IMR-90 (cell line): ENCODE data around the gene SIGLEC12. TPM values are rescaled to one million over a fixed set of nuclear protein-coding genes. Genes with fewer than 3 reads are reported as not detected.

ENCODE experiments used
- ATAC-seq: fragments of 200-7000 bp; cut with Tn5 transposase; 2 replicates; pipeline ENCODE4 v1.9.1; 2020; ENCODE audit warnings: low read depth, mild to moderate bottlenecking, moderate library complexity
- BruUV-seq: library from RNA; stranded (reverse); fragments of 400-500 nt; replicated peaks from 2 replicates; lab custom pipeline; 2021; lab: Mats Ljungman, UMichigan
- CTCF ChIA-PET: fragments of 300-600 bp; formaldehyde crosslinking; extraction: SDS; loops from one replicate; lab custom pipeline; 2021; ENCODE audit warnings: antibody characterized with exemption; lab: Yijun Ruan, JAX
- POLR2A ChIA-PET: fragments of 300-600 bp; sonication (Branson Sonifier 250); formaldehyde crosslinking; loops from one replicate; lab custom pipeline; 2022; ENCODE audit warnings: antibody characterized with exemption; ENCODE audit not compliant: unreplicated experiment; lab: Charles Lee
- DNase-seq: peaks from one replicate; pipeline ENCODE4 v3.0.0; 2013
- H2AFZ ChIP-seq: replicated peaks from 2 replicates; pipeline ENCODE3; 2013; ENCODE audit warnings: low read length, mild to moderate bottlenecking; ENCODE audit not compliant: poor library complexity
- H2AK5ac ChIP-seq: 2 replicates; pipeline ENCODE4 v1.6.1; 2013; ENCODE audit warnings: low read depth, low read length, inconsistent platforms
- H2AK9ac ChIP-seq: replicated peaks from 2 replicates; pipeline ENCODE3; 2013; ENCODE audit warnings: mild to moderate bottlenecking, low read depth, low read length, moderate library complexity; ENCODE audit not compliant: poor library complexity
- H2BK120ac ChIP-seq: 2 replicates; pipeline ENCODE4 v1.6.1; 2013; ENCODE audit warnings: low read depth, low read length, inconsistent platforms
- H2BK15ac ChIP-seq: 3 replicates; pipeline ENCODE4 v1.6.1; 2013; ENCODE audit warnings: low read depth, low read length, inconsistent platforms
- H2BK20ac ChIP-seq: 2 replicates; pipeline ENCODE4 v1.6.1; 2013; ENCODE audit warnings: low read depth, mild to moderate bottlenecking, inconsistent platforms, low read length, moderate library complexity
- H2BK5ac ChIP-seq: 2 replicates; pipeline ENCODE4 v1.6.1; 2013; ENCODE audit warnings: mild to moderate bottlenecking, low read depth, low read length, inconsistent platforms; ENCODE audit not compliant: poor library complexity, severe bottlenecking
- H3K14ac ChIP-seq: replicated peaks from 2 replicates; pipeline ENCODE4 v1.6.1; 2013; ENCODE audit warnings: low read depth, low read length, inconsistent platforms
- H3K18ac ChIP-seq: 2 replicates; pipeline ENCODE4 v1.6.1; 2013; ENCODE audit warnings: low read depth, low read length, control low read depth
- H3K23ac ChIP-seq: 2 replicates; pipeline ENCODE4 v1.6.1; 2013; ENCODE audit warnings: low read depth, low read length, inconsistent platforms
- H3K27ac ChIP-seq: 2 replicates; pipeline ENCODE4 v1.5.1; 2013; ENCODE audit warnings: mild to moderate bottlenecking, control low read depth, low read length; ENCODE audit not compliant: insufficient read depth
- H3K27me3 ChIP-seq: 2 replicates; pipeline ENCODE4 v1.6.1; 2013; ENCODE audit warnings: low read length; ENCODE audit not compliant: control insufficient read depth, insufficient read depth
- H3K36me3 ChIP-seq: 2 replicates; pipeline ENCODE4 v1.6.1; 2013; ENCODE audit warnings: low read length, mixed read lengths; ENCODE audit not compliant: control insufficient read depth, insufficient read depth
- H3K4ac ChIP-seq: 2 replicates; pipeline ENCODE4 v1.6.1; 2013; ENCODE audit warnings: low read depth, low read length, inconsistent platforms
- H3K4me1 ChIP-seq: 2 replicates; pipeline ENCODE4 v1.6.1; 2013; ENCODE audit warnings: low read length, mixed read lengths; ENCODE audit not compliant: control insufficient read depth, insufficient read depth
- H3K4me2 ChIP-seq: 2 replicates; pipeline ENCODE4 v1.6.1; 2013; ENCODE audit warnings: low read depth, mild to moderate bottlenecking, control low read depth, low read length, moderate library complexity
- H3K4me3 ChIP-seq: 2 replicates; pipeline ENCODE4 v1.5.1; 2013; ENCODE audit warnings: low read depth, mild to moderate bottlenecking, control low read depth, low read length, moderate library complexity; ENCODE audit not compliant: insufficient read depth
- H3K56ac ChIP-seq: 2 replicates; pipeline ENCODE4 v1.6.1; 2013; ENCODE audit warnings: low read length, inconsistent platforms; ENCODE audit not compliant: insufficient read depth; ENCODE audit errors: extremely low read depth
- H3K79me1 ChIP-seq, 2 experiments: 2 replicates each; pipeline ENCODE4 v1.6.1; 2013; ENCODE audit warnings: low read length in 2 of 2, inconsistent platforms in 1 of 2, low read depth in 1 of 2
- H3K9ac ChIP-seq: 2 replicates; pipeline ENCODE4 v1.6.1; 2013; ENCODE audit warnings: low read depth, low read length, control low read depth
- H3K9me1 ChIP-seq: 2 replicates; pipeline ENCODE4 v1.6.1; 2013; ENCODE audit warnings: low read length, inconsistent platforms; ENCODE audit not compliant: insufficient read depth
- H3K9me3 ChIP-seq: 2 replicates; pipeline ENCODE4 v1.6.1; 2013; ENCODE audit warnings: low read length; ENCODE audit not compliant: control insufficient read depth, insufficient read depth
- H4K20me1 ChIP-seq: 2 replicates; pipeline ENCODE4 v1.6.1; 2013; ENCODE audit warnings: low read length, inconsistent platforms; ENCODE audit not compliant: insufficient read depth
- H4K5ac ChIP-seq: 2 replicates; pipeline ENCODE4 v1.6.1; 2013; ENCODE audit warnings: mild to moderate bottlenecking, low read depth, low read length, control low read depth
- H4K8ac ChIP-seq, 2 experiments: 2 replicates each; pipeline ENCODE4 v1.6.1; 2013; ENCODE audit warnings: low read depth in 2 of 2, low read length in 2 of 2, control low read depth in 1 of 2, inconsistent platforms in 1 of 2
- H4K91ac ChIP-seq: 2 replicates; pipeline ENCODE4 v1.6.1; 2013; ENCODE audit warnings: low read depth, low read length, inconsistent platforms; ENCODE audit not compliant: insufficient read depth
- BHLHE40 ChIP-seq: fragments of 150-350 bp; IDR thresholded peaks from 2 replicates; pipeline ENCODE4 v1.6.1; 2016; ENCODE audit warnings: mild to moderate bottlenecking, low read depth, low read length
- CEBPB ChIP-seq: IDR thresholded peaks from 2 replicates; pipeline ENCODE4 v1.6.1; 2012; ENCODE audit warnings: low read depth, low read length, improper control_type of control experiment
- CHD1 ChIP-seq: IDR thresholded peaks from 2 replicates; pipeline ENCODE4 v1.6.1; 2012; ENCODE audit warnings: low read depth, low read length, improper control_type of control experiment
- FOS ChIP-seq: fragments of 150-350 bp; IDR thresholded peaks from 2 replicates; pipeline ENCODE4 v1.6.1; 2016; ENCODE audit warnings: low read depth, low read length
- MAFK ChIP-seq: IDR thresholded peaks from 2 replicates; pipeline ENCODE4 v1.6.1; 2012; ENCODE audit warnings: low read depth, low read length, improper control_type of control experiment
- MAZ ChIP-seq: IDR thresholded peaks from 2 replicates; pipeline ENCODE4 v1.6.1; 2012; ENCODE audit warnings: low read depth, mild to moderate bottlenecking, low read length, improper control_type of control experiment, moderate library complexity, borderline replicate concordance
- MXI1 ChIP-seq: IDR thresholded peaks from 2 replicates; pipeline ENCODE4 v1.6.1; 2012; ENCODE audit warnings: low read depth, mild to moderate bottlenecking, low read length, moderate library complexity, borderline replicate concordance
- NFE2L2 ChIP-seq: fragments of 150-350 bp; IDR thresholded peaks from 2 replicates; pipeline ENCODE4 v1.6.1; 2016; ENCODE audit warnings: low read depth, mild to moderate bottlenecking, low read length
- POLR2A ChIP-seq: IDR thresholded peaks from 2 replicates; pipeline ENCODE4 v1.6.1; 2012; ENCODE audit warnings: mild to moderate bottlenecking, low read depth, low read length
- RAD21 ChIP-seq: IDR thresholded peaks from 2 replicates; pipeline ENCODE4 v1.6.1; 2012; ENCODE audit warnings: low read length, improper control_type of control experiment
- RCOR1 ChIP-seq: IDR thresholded peaks from 2 replicates; pipeline ENCODE4 v1.6.1; 2012; ENCODE audit warnings: mild to moderate bottlenecking, low read length, improper control_type of control experiment; ENCODE audit not compliant: insufficient replicate concordance
- RFX5 ChIP-seq: IDR thresholded peaks from 2 replicates; pipeline ENCODE4 v1.8.0; 2012; ENCODE audit warnings: low read depth, mild to moderate bottlenecking, low read length, moderate library complexity
- SMC3 ChIP-seq: fragments of 150-350 bp; IDR thresholded peaks from 2 replicates; pipeline ENCODE4 v1.6.1; 2016; ENCODE audit warnings: low read depth, mild to moderate bottlenecking, antibody characterized with exemption, low read length, moderate library complexity
- USF2 ChIP-seq: fragments of 150-350 bp; IDR thresholded peaks from 2 replicates; pipeline ENCODE4 v1.6.1; 2017; ENCODE audit warnings: mild to moderate bottlenecking, antibody characterized with exemption, low read length, low read depth
- WGBS, 2 experiments: methylation state at CpG; one replicate each; pipeline versions ENCODE4 v1.1.5 to v1.1.7; 2013; ENCODE audit warnings: missing lambda C conversion rate in 2 of 2; ENCODE audit not compliant: insufficient read length in 1 of 2; ENCODE audit errors: extremely low coverage in 2 of 2; 5-methylcytosine and 5-hydroxymethylcytosine counted together
- dilution Hi-C: fragments of 300-500 bp; cut with HindIII; formaldehyde crosslinking; loops from one replicate; pipeline ENCODE4 v1.14.3; 2018; ENCODE audit warnings: low sequenced_read_pairs; ENCODE audit not compliant: unreplicated experiment
- in situ Hi-C: fragments of 300-500 bp; cut with MboI; formaldehyde crosslinking; loops from 3 replicates; pipeline ENCODE4 v1.14.3; 2019; ENCODE audit warnings: low sequenced_read_pairs, inconsistent platforms, mixed read lengths
- intact Hi-C: fragments of 100-400 bp; cut with micrococcal nuclease; formaldehyde crosslinking; loops from 2 replicates; pipeline ENCODE4 v1.10.0; 2022
- polyA plus RNA-seq, 3 experiments: library from polyadenylated mRNA; depleted of rRNA; stranded (reverse); fragments of >200 nt; gene quantifications; 2 replicates each; pipeline ENCODE4 v1.2.3, GENCODE V29; 2012; ENCODE audit warnings: low replicate concordance in 1 of 3
- total RNA-seq: library from RNA; depleted of rRNA; stranded (reverse); fragments of >200 nt; gene quantifications from 2 replicates; pipeline ENCODE4 v1.2.3, GENCODE V29; 2012
- TF ChIP-seq, protein P1 (sequence below): conservative IDR thresholded peaks from 2 replicates; pipeline ENCODE4 v1.5.1; 2012; ENCODE audit warnings: mild to moderate bottlenecking, low read depth, low read length, improper control_type of control experiment
- TF ChIP-seq, protein P2 (sequence below): fragments of 150-350 bp; IDR thresholded peaks from 2 replicates; pipeline ENCODE4 v1.6.1; 2016; ENCODE audit warnings: low read depth, mild to moderate bottlenecking, low read length, moderate library complexity, borderline replicate concordance

SIGLEC12 gene
- total and polyA plus RNA-seq, 2 of the 4 experiments (the other 2 are of a cell fraction): not detected

GRCh38 chr19:51548213-51548651 is 46.6 kb upstream of the SIGLEC12 start:
- no TSS peak for BruUV-seq

More at GRCh38 chr19:51548213-51548651, 46.6 kb upstream of the SIGLEC12 start:
- H3K4me3 ChIP-seq: no peak overlapping the region
- no peak overlapping the region for H4K5ac ChIP-seq
- no peak overlapping the region for H2AK9ac ChIP-seq
- no peak overlapping the region for H3K4me2 ChIP-seq
- DNase-seq: no peak
- no peaks in the 10 kb centered on the region for H3K36me3 ChIP-seq
- no peak overlapping the region for H3K9ac ChIP-seq
- H3K9me3 ChIP-seq: no peaks in the 10 kb centered on the region
- H3K23ac ChIP-seq: no peak overlapping the region
- no peaks in the 10 kb centered on the region for H3K27me3 ChIP-seq
- H3K79me1 ChIP-seq: no peaks in the 10 kb centered on the region
- TF ChIP-seq POLR2A (no peak), MAFK (no peak), NFE2L2 (no peak), CEBPB (no peak), SMC3 (no peak), USF2 (no peak), RCOR1 (no peak), RAD21 (no peak), BHLHE40 (no peak), MAZ (no peak), MXI1 (no peak), FOS (no peak), CHD1 (no peak), RFX5 (no peak)
- TF ChIP-seq, protein P1, sequence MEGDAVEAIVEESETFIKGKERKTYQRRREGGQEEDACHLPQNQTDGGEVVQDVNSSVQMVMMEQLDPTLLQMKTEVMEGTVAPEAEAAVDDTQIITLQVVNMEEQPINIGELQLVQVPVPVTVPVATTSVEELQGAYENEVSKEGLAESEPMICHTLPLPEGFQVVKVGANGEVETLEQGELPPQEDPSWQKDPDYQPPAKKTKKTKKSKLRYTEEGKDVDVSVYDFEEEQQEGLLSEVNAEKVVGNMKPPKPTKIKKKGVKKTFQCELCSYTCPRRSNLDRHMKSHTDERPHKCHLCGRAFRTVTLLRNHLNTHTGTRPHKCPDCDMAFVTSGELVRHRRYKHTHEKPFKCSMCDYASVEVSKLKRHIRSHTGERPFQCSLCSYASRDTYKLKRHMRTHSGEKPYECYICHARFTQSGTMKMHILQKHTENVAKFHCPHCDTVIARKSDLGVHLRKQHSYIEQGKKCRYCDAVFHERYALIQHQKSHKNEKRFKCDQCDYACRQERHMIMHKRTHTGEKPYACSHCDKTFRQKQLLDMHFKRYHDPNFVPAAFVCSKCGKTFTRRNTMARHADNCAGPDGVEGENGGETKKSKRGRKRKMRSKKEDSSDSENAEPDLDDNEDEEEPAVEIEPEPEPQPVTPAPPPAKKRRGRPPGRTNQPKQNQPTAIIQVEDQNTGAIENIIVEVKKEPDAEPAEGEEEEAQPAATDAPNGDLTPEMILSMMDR: no peak
- TF ChIP-seq, protein P2, sequence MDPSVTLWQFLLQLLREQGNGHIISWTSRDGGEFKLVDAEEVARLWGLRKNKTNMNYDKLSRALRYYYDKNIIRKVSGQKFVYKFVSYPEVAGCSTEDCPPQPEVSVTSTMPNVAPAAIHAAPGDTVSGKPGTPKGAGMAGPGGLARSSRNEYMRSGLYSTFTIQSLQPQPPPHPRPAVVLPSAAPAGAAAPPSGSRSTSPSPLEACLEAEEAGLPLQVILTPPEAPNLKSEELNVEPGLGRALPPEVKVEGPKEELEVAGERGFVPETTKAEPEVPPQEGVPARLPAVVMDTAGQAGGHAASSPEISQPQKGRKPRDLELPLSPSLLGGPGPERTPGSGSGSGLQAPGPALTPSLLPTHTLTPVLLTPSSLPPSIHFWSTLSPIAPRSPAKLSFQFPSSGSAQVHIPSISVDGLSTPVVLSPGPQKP: no peak
- no peaks in the 10 kb centered on the region for H3K4me1 ChIP-seq
- H3K14ac ChIP-seq: no peak overlapping the region
- no peak overlapping the region for H2BK20ac ChIP-seq
- H3K4ac ChIP-seq: no peak overlapping the region
- POLR2A ChIA-PET: interaction anchor here (0.6 kb wide), 1 partner anchor 23 kb away, joined by 6 read pairs; the partner anchor contains the start of gene ZNF175
- H3K56ac ChIP-seq: no peak overlapping the region
- in situ Hi-C loops: no loop called here
- no peak overlapping the region for H3K27ac ChIP-seq
- CTCF ChIA-PET: no interaction called here
- no peak for ATAC-seq
- H4K91ac ChIP-seq: no peak overlapping the region
- no CpG with 5 or more reads among the region's 5 CpGs for WGBS, 2 experiments
- intact Hi-C loops: no loop called here
- dilution Hi-C loops: no loop called here
- H3K18ac ChIP-seq: no peak overlapping the region
- no peak overlapping the region for H2AK5ac ChIP-seq
- H4K8ac ChIP-seq: no peak overlapping the region
- no peaks in the 10 kb centered on the region for H4K20me1 ChIP-seq
- H2BK120ac ChIP-seq: no peak overlapping the region
- no peaks in the 10 kb centered on the region for H3K9me1 ChIP-seq
- no peak overlapping the region for H2AFZ ChIP-seq
- no peak overlapping the region for H2BK5ac ChIP-seq
- H2BK15ac ChIP-seq: no peak overlapping the region
